SU-DHL-6 (cell line): Measurements from ENCODE around the gene ARTN.

Experiments
- CTCF ChIP-seq: fragments of 200-600 bp; sonication (generic); IDR thresholded peaks from one replicate; pipeline ENCODE4 v1.5.1; 2017; ENCODE audit warnings: antibody characterized with exemption, mild to moderate bottlenecking, low read length, moderate library complexity; ENCODE audit not compliant: insufficient read depth, poor library complexity, severe bottlenecking
- EZH2phosphoT487 ChIP-seq: fragments of 200-600 bp; sonication (generic), shearing (Covaris generic); conservative IDR thresholded peaks from 2 replicates; pipeline ENCODE4 v1.6.1; 2018; ENCODE audit warnings: mild to moderate bottlenecking, antibody characterized with exemption, low read length, moderate library complexity, mixed read lengths

GRCh38 chr1:43965316-43965715 is 31.7 kb downstream of the ARTN start:
- no peak for TF ChIP-seq CTCF
- no peak for TF ChIP-seq EZH2phosphoT487
